Measurements from ENCODE around the gene HMSD. TPM values are rescaled to one million over a fixed set of nuclear protein-coding genes. Genes with fewer than 3 reads are reported as not detected.

HMSD gene
- polyA plus RNA-seq, 1 of the 3 experiments (the other 2 are of a cell fraction): not detected

GRCh38 chr18:63971320-63972001 is 22.4 kb downstream of the HMSD start:
- peaks cover 19% of the 10 kb centered on the region for H3K79me2 ChIP-seq (ENCODE audit: insufficient read depth)
- H3K9ac ChIP-seq: no peak overlapping the region
- no peaks in the 10 kb centered on the region for H3K9me2 ChIP-seq
- TF ChIP-seq POLR2AphosphoS5 (IDR thresholded peaks at IDR 0.05; ENCODE audit: low read depth, low read length): no peak
- H3F3A ChIP-seq (replicated peaks; ENCODE audit: insufficient read depth): peaks cover 4% of the 10 kb centered on the region
- WGBS (ENCODE audit: low lambda C conversion rate): 95% methylated on average over 13 of the region's 13 CpGs
- no peaks in the 10 kb centered on the region for H3K36me3 ChIP-seq (replicated peaks in 1 of 2; ENCODE audit: control insufficient read depth in 1 of 2, insufficient read depth in 2 of 2, low read length in 1 of 2)
- no peaks in the 10 kb centered on the region for H4K20me1 ChIP-seq (ENCODE audit: insufficient read depth)
- peaks cover 0 to 10% of the 10 kb centered on the region in 2 experiments; a peak in 3 of 4 replicates for H3K4me1 ChIP-seq (ENCODE audit: control insufficient read depth in 1 of 2, insufficient read depth in 2 of 2, low read depth in 1 of 2, low read length in 1 of 2)
- no peaks in the 10 kb centered on the region for H3K27me3 ChIP-seq (ENCODE audit: insufficient read depth)
- ChIA-PET CTCF (no interaction called here), POLR2A (no interaction called here)
- no peak for DNase-seq
- peak overlapping the region; percentile 94; the same call in 1 of the 2 replicates for H3K4me2 ChIP-seq
- H3K4me3 ChIP-seq (ENCODE audit: low read depth in 2 of 2, low read length in 1 of 2): no peak overlapping the region
- no peak overlapping the region for H2AFZ ChIP-seq (ENCODE audit: low read depth)
- no peaks in the 10 kb centered on the region for H3K9me3 ChIP-seq
- peak overlapping the region in 1 of 2 experiments; percentile 92; a peak in 2 of 4 replicates for H3K27ac ChIP-seq (ENCODE audit: low read depth in 2 of 2, low read length in 1 of 2)

- Histone ChIP-seq H3K36me3 (replicated peaks in 1 of 2; ENCODE audit: control insufficient read depth in 1 of 2, insufficient read depth in 2 of 2, low read length in 1 of 2) (no peaks in the 10 kb centered on the region), H4K20me1 (ENCODE audit: insufficient read depth) (no peaks in the 10 kb centered on the region), H3K9me3 (no peaks in the 10 kb centered on the region), H3K27me3 (ENCODE audit: insufficient read depth) (no peaks in the 10 kb centered on the region), H2AFZ (ENCODE audit: low read depth) (no peak overlapping the region), H3K4me2 (no peak overlapping the region), H3K9ac (no peak overlapping the region), H3K4me1 (ENCODE audit: control insufficient read depth in 1 of 2, insufficient read depth in 2 of 2, low read depth in 1 of 2, low read length in 1 of 2) (peaks cover 0 to 10% of the 10 kb centered on the region in 2 experiments; a peak in 3 of 4 replicates), H3K27ac (ENCODE audit: low read depth in 2 of 2, low read length in 1 of 2) (no peak overlapping the region), H3K79me2 (ENCODE audit: insufficient read depth) (peaks cover 20% of the 10 kb centered on the region), H3K4me3 (ENCODE audit: low read depth in 2 of 2, low read length in 1 of 2) (no peak overlapping the region), H3F3A (replicated peaks; ENCODE audit: insufficient read depth) (peaks cover 4% of the 10 kb centered on the region), H3K9me2 (no peaks in the 10 kb centered on the region)
- no peak for DNase-seq
- 86% methylated on average over 5 of the region's 5 CpGs for WGBS (ENCODE audit: low lambda C conversion rate)
- TF ChIP-seq PBX3 (IDR thresholded peaks at IDR 0.05) (no peak), RXRA (IDR thresholded peaks at IDR 0.05; ENCODE audit: borderline replicate concordance, low read depth) (no peak), EP300 (IDR thresholded peaks at IDR 0.05; ENCODE audit: borderline replicate concordance in 1 of 2, low read depth in 1 of 2, low read length in 1 of 2) (no peak), FOXJ3 (CRISPR knock-in tag; IDR thresholded peaks at IDR 0.05) (no peak), RCOR1 (IDR thresholded peaks at IDR 0.05; ENCODE audit: low read length) (no peak), MEF2A (IDR thresholded peaks at IDR 0.05; ENCODE audit: borderline replicate concordance, low read depth) (no peak), IRF3 (IDR thresholded peaks at IDR 0.05; ENCODE audit: low read depth, low read length) (no peak), CTCF (IDR thresholded peaks at IDR 0.05) (no peak), TEAD4 (IDR thresholded peaks at IDR 0.05; ENCODE audit: borderline replicate concordance, insufficient read depth) (no peak), GABPA (IDR thresholded peaks at IDR 0.05; ENCODE audit: low read depth) (no peak), ZBTB33 (IDR thresholded peaks at IDR 0.05; ENCODE audit: borderline replicate concordance, low read depth) (no peak), ELF1 (IDR thresholded peaks at IDR 0.05) (no peak)
- ChIA-PET POLR2A (no interaction called here), CTCF (no interaction called here)
Measured at GRCh38 chr18:63972002-63972376, 22.9 kb downstream of the HMSD start.
